Skeletal muscle satellite cell (primary cell): Measurements from ENCODE around the gene RHOF.

Source experiments
- H3K27me3 ChIP-seq: 2 replicates; pipeline ENCODE4 v1.7.0; 2013; ENCODE audit warnings: low read length; ENCODE audit not compliant: control insufficient read depth, insufficient read depth
- H3K36me3 ChIP-seq: 2 replicates; pipeline ENCODE4 v1.7.0; 2013; ENCODE audit warnings: mild to moderate bottlenecking, control low read depth, low read length; ENCODE audit not compliant: insufficient read depth
- H3K4me1 ChIP-seq: 2 replicates; pipeline ENCODE4 v1.7.0; 2013; ENCODE audit warnings: low read length; ENCODE audit not compliant: control insufficient read depth, insufficient read depth
- H3K4me2 ChIP-seq: 2 replicates; pipeline ENCODE4 v1.7.0; 2013; ENCODE audit warnings: mild to moderate bottlenecking, low read length
- H3K4me3 ChIP-seq: 2 replicates; pipeline ENCODE4 v1.7.0; 2013; ENCODE audit warnings: low read length
- H3K9ac ChIP-seq: 2 replicates; pipeline ENCODE4 v1.7.0; 2013; ENCODE audit warnings: mild to moderate bottlenecking, low read depth, low read length, moderate library complexity
- H3K9me3 ChIP-seq: replicated peaks from 2 replicates; pipeline ENCODE4 v1.7.0; 2013; ENCODE audit warnings: mild to moderate bottlenecking, control low read depth, low read length

Gene RHOF

DNA sequence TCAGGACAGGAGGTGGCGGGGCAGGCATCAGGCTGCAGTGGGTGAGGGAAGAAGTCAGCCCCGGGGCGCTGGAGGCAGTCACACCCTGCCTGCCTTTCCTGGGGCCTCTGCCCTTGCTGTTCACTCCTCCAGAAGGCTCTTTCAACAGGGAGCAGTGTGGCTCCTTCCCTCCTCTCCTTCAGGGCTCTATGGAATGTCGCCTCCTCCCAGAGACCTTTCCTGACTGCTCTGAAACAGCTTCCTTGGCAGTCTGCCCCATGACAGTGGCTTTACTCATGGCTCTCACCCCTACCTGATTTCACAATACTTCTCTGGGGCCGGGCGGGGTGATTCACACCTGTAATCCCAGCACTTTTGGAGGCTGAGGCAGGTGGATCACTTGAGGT, 7.1 kb downstream of the RHOF start:
- Histone ChIP-seq H3K4me3 (no peak overlapping the region), H3K4me1 (peaks cover 38% of the 10 kb centered on the region), H3K9ac (no peak overlapping the region), H3K9me3 (no peaks in the 10 kb centered on the region), H3K4me2 (no peak overlapping the region), H3K36me3 (no peaks in the 10 kb centered on the region), H3K27me3 (no peaks in the 10 kb centered on the region)

DNA sequence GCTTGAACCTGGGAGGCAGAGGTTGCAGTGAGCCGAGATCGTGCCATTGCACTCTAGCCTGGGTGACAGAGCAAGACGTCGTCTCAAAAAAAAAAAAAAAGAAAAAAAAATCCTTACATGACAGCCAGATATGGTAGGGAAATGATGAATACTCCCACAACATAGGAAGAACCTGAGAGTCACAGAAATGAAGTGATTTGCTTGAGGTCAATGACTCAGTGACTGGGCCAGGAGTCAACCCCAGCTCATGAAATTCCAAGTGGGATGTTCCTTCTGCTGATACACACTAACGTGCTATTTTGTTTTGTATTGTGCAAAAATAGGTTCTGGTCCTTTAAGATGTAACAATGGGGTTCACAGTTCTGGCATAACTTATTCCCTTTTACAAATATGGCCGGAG, 9.0 kb downstream of the RHOF start:
- Histone ChIP-seq H3K27me3 (no peaks in the 10 kb centered on the region), H3K9ac (no peak overlapping the region), H3K36me3 (peaks cover 6% of the 10 kb centered on the region), H3K4me1 (peaks cover 40% of the 10 kb centered on the region), H3K4me2 (peak overlapping the region; percentile 40), H3K4me3 (no peak overlapping the region), H3K9me3 (no peaks in the 10 kb centered on the region)

DNA sequence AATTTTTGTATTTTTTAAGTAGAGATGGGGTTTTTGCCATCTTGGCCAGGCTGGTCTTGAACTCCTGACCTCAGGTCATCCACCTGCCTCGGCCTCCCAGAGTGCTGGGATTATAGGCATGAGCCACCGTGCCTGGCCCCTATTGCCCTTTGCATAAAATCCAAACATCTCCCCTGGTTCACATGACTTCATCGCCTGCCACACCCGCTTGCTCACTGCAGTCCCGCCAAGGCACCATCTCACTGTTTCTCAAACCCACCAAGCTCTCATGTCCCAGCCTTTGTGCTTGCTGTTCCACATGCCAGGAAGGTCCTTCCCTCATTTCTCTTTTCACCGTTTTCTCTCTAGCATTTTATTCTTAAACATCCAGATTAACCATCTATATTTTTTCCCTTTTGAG, 9.7 kb downstream of the RHOF start:
- Histone ChIP-seq H3K4me2 (no peak overlapping the region), H3K4me3 (no peak overlapping the region), H3K4me1 (peaks cover 40% of the 10 kb centered on the region)

DNA sequence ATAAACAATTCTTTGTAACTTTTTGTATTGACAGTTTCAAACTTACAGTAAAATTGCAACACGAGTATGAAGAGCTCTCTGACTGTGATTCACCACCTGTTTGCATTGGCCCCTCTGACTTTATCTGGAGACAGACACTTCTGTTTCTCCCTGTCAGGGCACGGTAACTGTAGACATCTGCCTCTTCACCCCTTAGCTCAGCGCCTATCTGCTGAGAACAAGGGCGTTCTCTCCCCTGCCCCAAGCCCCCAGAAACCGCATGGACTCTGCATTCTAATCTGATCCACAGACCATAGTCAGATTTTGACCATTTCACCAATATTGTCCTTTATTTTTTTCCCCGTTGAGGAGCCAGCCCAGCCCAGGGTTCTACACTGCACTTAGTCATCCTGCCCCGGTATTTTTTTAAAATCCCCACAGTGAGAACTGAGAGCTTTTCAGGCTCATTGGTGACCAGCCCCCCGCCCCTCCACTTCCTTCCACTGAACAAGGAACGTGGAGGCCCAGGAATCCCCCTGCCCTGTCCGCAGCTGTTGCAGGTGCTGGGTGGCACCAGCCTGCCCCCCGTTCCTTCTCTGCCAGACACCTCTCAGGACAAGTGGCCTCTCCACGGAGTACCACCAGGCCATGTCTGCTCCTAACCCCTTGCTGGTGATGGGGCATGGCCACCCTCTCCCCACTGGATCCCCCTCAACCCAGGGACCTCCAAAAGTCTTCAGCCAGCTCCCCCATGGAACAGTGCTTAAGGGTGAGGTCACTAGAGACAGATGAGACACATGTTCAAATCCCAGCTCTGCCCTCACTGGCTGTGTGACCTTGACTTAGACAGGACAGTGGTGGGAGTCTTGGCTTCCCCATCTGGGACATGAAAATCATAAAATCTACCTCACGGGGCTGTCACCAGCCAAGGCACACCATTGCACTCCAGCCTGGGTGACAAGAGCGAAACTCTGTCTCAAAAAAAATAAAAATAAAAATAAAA, 11.2 kb downstream of the RHOF start:
- H3K27me3 ChIP-seq = no peaks in the 10 kb centered on the region
- H3K36me3 ChIP-seq = peaks cover 6% of the 10 kb centered on the region
- peaks cover 40% of the 10 kb centered on the region for H3K4me1 ChIP-seq
- no peak overlapping the region for H3K9ac ChIP-seq
- H3K4me3 ChIP-seq = no peak overlapping the region
- H3K4me2 ChIP-seq = peak overlapping the region; percentile 61
- no peaks in the 10 kb centered on the region for H3K9me3 ChIP-seq

More for the DNA sequence above, 9.7 kb downstream of the RHOF start:
- H3K36me3 ChIP-seq = peaks cover 6% of the 10 kb centered on the region
- H3K9ac ChIP-seq = no peak overlapping the region
- no peaks in the 10 kb centered on the region for H3K9me3 ChIP-seq
- no peaks in the 10 kb centered on the region for H3K27me3 ChIP-seq

DNA sequence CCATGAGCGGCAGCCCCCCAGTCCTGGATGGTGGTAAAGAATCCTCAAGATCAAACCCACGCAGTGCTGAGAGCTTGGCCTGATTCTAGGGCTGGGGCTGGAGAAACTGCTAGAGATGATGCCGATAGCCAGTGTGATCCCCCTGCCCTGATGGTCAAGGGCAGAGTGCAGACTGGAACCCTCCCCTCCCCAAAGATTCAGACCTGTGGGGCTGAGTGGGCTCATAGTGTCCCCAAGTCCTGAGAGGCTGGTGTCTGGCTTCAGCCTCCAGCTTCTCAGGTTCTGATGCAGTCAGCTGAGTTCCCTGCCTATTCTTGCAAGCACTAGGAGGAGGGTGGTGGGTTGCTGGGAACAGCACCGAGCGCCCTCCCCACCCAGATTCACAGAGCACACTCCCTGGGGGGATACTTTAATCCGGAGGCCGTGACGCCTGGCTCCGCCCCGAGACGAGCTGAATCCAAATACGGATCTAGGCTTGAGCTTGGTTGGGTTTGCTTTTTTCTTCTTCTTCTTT, 11.9 kb downstream of the RHOF start:
- H3K36me3 ChIP-seq = peaks cover 6% of the 10 kb centered on the region
- peaks cover 34% of the 10 kb centered on the region for H3K4me1 ChIP-seq
- no peaks in the 10 kb centered on the region for H3K27me3 ChIP-seq
- no peak overlapping the region for H3K9ac ChIP-seq
- no peak overlapping the region for H3K4me3 ChIP-seq
- H3K9me3 ChIP-seq = no peaks in the 10 kb centered on the region
- peak overlapping the region; percentile 61 for H3K4me2 ChIP-seq

DNA sequence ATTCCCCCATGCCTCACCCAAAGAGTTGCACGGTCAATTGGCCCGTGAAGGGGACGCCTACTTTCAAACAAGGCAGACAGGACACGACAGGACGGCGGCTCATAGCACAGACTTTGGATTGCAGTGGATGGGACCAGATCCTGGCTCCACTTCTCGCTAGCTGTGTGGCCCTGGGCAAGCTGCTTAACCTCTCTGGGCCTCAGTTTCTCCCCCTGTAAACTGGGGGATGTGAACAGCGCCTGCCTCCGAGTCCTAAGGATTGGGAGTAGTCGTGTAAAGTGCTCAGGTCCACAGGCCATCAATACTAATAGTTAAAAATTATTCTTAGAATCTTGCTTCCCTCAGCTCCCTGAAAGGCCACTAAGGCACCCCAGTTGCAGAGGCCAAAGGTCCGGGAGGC, 13.1 kb downstream of the RHOF start:
- H3K9me3 ChIP-seq = no peaks in the 10 kb centered on the region
- H3K4me1 ChIP-seq = peaks cover 29% of the 10 kb centered on the region
- no peak overlapping the region for H3K4me2 ChIP-seq
- H3K36me3 ChIP-seq = peaks cover 6% of the 10 kb centered on the region
- no peaks in the 10 kb centered on the region for H3K27me3 ChIP-seq
- no peak overlapping the region for H3K4me3 ChIP-seq
- H3K9ac ChIP-seq = no peak overlapping the region

DNA sequence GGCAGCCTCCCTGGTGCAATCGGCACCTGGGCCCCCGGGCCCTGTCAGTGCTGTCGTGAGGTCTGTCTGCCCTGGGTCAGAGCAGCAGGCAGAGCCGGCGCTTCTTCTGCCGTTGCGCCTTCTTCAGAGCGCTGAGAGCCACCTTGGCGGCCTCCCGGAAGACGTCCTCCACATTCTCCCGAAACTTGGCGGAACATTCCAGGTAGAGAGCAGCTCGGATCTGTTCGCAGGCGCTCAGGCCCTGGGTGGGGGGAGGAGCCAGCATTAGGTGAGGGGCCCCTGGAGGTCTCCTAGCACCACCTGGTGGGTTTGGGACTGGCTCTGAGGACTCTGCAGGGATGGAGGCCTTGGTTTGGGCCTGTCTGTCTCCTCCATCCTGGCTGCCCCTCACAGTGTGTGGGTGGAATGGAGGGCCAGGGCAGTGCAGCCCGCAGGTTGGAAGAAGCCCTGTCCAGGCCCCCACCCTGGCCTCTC, 14.0 kb downstream of the RHOF start:
- Histone ChIP-seq H3K4me3 (no peak overlapping the region), H3K4me1 (peaks cover 22% of the 10 kb centered on the region), H3K9me3 (no peaks in the 10 kb centered on the region), H3K4me2 (no peak overlapping the region), H3K36me3 (peaks cover 6% of the 10 kb centered on the region), H3K27me3 (no peaks in the 10 kb centered on the region), H3K9ac (no peak overlapping the region)

DNA sequence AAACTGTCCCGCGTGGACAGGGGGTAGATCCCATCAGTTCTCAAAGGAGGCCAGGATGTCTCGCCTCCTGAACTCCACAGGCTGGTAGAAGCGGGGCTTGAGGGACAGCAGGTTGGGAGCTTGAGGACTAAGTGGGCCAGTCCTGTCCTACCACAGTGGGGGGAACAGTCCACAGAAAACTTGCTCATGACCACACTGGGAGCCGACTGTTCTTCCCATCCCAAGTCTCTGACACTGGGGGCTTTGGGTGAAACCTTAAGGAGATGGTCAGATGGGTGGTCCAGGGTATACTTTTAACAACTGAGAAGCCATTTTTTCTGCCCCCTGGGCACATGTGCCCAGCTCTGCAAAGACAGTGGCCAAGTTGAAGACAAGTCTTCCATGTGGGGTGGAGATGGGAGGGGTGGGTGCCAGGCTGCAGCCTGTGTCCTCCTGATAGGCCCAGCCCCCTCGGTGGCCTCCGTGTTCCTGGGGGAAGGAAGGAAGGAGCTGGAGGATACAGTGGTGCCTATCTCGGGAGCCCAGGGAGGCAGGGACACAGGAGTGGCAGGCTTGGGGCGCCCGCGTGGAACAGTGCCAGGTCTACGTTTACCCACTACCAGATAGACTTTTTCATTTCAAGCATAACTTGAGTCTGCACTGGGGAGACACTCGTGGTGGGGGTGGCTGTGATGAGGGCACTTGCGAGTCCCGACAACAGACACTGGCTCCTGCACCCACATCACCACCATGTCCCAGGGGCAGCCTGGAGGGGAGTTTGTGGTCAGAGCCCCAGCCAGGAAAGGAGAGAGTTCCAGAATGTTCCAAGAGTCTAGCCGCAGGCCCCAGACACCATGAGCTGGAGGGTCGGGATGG, 14.7 kb downstream of the RHOF start:
- no peak overlapping the region for H3K4me2 ChIP-seq
- no peaks in the 10 kb centered on the region for H3K9me3 ChIP-seq
- H3K9ac ChIP-seq = no peak overlapping the region
- H3K4me1 ChIP-seq = peaks cover 16% of the 10 kb centered on the region
- peaks cover 6% of the 10 kb centered on the region for H3K36me3 ChIP-seq
- H3K4me3 ChIP-seq = no peak overlapping the region
- no peaks in the 10 kb centered on the region for H3K27me3 ChIP-seq

DNA sequence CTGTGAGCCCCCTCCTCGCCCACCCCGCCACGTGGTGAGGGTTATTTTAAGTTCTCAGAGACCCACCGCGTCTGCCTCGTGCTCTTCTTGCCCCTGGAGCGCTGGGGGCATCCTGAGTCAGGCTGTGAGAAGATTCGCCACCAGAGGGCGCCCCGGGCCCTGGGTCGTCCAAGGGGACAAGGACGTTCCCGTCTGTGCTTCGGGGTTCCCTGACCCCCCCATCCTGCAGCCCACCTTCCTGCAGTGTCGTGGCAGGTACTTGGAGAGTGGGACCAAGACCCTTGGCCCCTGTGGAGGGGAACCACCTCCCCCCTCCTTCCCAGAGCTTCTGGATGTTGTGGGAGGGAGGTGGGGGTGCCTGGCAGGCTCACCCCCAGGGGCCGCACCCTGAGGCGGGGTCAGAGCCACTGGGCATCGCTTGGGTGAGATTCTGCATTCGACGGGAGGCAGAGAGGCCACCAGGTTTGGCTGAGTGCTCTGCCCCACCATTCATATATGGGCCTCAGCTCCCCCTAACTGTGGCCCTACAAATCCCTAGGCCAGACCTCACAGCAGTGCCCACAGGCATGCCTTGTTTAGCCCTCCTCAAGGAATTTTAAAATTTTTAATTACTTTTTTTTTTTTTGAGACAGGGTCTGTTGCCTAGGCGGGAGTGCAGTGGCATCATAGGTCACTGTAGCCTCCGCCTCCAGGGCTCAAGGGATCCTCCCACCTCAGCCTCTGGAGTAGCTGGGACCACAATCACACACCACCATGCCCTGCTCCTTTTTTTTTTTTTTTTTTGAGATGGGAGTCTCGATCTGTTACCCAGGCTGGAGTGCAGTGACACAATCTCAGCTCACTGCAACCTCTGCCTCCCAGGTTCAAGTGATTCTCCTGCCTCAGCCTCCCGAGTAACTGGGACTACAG, 17.0 kb downstream of the RHOF start:
- no peaks in the 10 kb centered on the region for H3K9me3 ChIP-seq
- peaks cover 6% of the 10 kb centered on the region for H3K36me3 ChIP-seq
- no peak overlapping the region for H3K4me2 ChIP-seq
- H3K4me3 ChIP-seq = no peak overlapping the region
- H3K27me3 ChIP-seq = no peaks in the 10 kb centered on the region
- peaks cover 10% of the 10 kb centered on the region for H3K4me1 ChIP-seq
- H3K9ac ChIP-seq = no peak overlapping the region

DNA sequence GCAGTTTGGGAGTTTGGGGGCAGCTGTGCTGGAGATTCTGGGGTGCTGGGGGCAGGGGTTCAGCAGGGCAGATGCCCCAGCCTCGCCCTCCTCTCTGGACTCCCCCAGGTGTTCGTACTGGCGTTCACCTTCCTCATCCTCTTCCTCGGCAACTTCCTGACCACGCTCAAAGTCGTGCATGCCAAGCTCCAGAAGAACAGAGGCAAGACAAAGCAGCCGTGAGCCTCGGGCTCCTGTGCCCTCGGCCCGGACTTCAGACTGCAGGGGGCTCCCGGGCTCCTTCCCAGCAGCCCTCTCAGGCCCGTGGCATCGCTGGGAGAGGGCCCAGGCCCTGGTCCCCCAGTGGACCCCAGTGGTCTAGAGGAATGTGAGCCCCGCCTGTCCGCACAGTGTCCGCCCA, 18.0 kb downstream of the RHOF start:
- Histone ChIP-seq H3K4me2 (no peak overlapping the region), H3K4me3 (no peak overlapping the region), H3K9ac (no peak overlapping the region), H3K9me3 (no peaks in the 10 kb centered on the region), H3K27me3 (no peaks in the 10 kb centered on the region), H3K4me1 (peaks cover 7% of the 10 kb centered on the region), H3K36me3 (peaks cover 2% of the 10 kb centered on the region)
